Lower lobe of right lung (tissue), 2 donors: ENCODE measurements around the gene ATP11B. TPM values are rescaled to one million over a fixed set of nuclear protein-coding genes. Genes with fewer than 3 reads are reported as not detected.

ENCODE experiments used
- ATAC-seq, 2 donors: fragments of 200-7000 bp; cut with Tn5 transposase; one replicate each; pipeline ENCODE4 v1.9.1; 2020 to 2022; ENCODE audit warnings: mild to moderate bottlenecking in 2 of 2, moderate library complexity in 2 of 2
- DNase-seq: peaks from one replicate; pipeline ENCODE4 v3.0.0-alpha.2; 2020
- H3K27ac ChIP-seq: fragments of 200-600 bp; one replicate; pipeline ENCODE4 v1.8.0; 2022
- H3K27me3 ChIP-seq: fragments of 200-600 bp; one replicate; pipeline ENCODE4 v1.8.0; 2022; ENCODE audit warnings: low read depth
- H3K36me3 ChIP-seq: fragments of 200-600 bp; one replicate; pipeline ENCODE4 v1.8.0; 2022; ENCODE audit warnings: mild to moderate bottlenecking
- H3K4me1 ChIP-seq: fragments of 200-600 bp; one replicate; pipeline ENCODE4 v1.8.0; 2022
- H3K4me3 ChIP-seq: fragments of 200-600 bp; one replicate; pipeline ENCODE4 v1.8.0; 2022; ENCODE audit warnings: mild to moderate bottlenecking
- H3K9me3 ChIP-seq: fragments of 200-600 bp; one replicate; pipeline ENCODE4 v1.8.0; 2022
- intact Hi-C: fragments of 100-400 bp; cut with DNase I; formaldehyde crosslinking; loops from one replicate; pipeline ENCODE4 v1.11.0; 2022
- total RNA-seq: library from RNA; stranded (reverse); fragmentation: NEBNext Ultra II Directional; extraction: Animal tissue kit (Norgen Biotek cat#: 25700); gene quantifications from one replicate; pipeline ENCODE4 v1.2.1, GENCODE V29; 2021
- TF ChIP-seq, protein P1 (sequence below): fragments of 200-600 bp; IDR thresholded peaks from one replicate; pipeline ENCODE4 v1.8.0; 2022; ENCODE audit warnings: antibody characterized with exemption, mild to moderate bottlenecking
- donor health status: DM: no; HTN: yes; CAD: no; lungs with severe emphysema.

The ATP11B gene
- total RNA-seq, 1 donor from 2014 or later, result 69.1 TPM

- H3K4me1 ChIP-seq, result no peaks in the 10 kb centered on the region
- ATAC-seq (no peak), DNase-seq (no peak)
- intact Hi-C loops, result no loop called here
- H3K4me3 ChIP-seq, result no peak overlapping the region
- H3K27ac ChIP-seq, result no peak overlapping the region
- TF ChIP-seq, protein P1, sequence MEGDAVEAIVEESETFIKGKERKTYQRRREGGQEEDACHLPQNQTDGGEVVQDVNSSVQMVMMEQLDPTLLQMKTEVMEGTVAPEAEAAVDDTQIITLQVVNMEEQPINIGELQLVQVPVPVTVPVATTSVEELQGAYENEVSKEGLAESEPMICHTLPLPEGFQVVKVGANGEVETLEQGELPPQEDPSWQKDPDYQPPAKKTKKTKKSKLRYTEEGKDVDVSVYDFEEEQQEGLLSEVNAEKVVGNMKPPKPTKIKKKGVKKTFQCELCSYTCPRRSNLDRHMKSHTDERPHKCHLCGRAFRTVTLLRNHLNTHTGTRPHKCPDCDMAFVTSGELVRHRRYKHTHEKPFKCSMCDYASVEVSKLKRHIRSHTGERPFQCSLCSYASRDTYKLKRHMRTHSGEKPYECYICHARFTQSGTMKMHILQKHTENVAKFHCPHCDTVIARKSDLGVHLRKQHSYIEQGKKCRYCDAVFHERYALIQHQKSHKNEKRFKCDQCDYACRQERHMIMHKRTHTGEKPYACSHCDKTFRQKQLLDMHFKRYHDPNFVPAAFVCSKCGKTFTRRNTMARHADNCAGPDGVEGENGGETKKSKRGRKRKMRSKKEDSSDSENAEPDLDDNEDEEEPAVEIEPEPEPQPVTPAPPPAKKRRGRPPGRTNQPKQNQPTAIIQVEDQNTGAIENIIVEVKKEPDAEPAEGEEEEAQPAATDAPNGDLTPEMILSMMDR, result no peak
- H3K36me3 ChIP-seq, result peaks cover 75% of the 10 kb centered on the region
- H3K27me3 ChIP-seq, result no peaks in the 10 kb centered on the region
- no peaks in the 10 kb centered on the region for H3K9me3 ChIP-seq
Measured at GRCh38 chr3:182904164-182904563, 110.9 kb downstream of the ATP11B start.

DNA sequence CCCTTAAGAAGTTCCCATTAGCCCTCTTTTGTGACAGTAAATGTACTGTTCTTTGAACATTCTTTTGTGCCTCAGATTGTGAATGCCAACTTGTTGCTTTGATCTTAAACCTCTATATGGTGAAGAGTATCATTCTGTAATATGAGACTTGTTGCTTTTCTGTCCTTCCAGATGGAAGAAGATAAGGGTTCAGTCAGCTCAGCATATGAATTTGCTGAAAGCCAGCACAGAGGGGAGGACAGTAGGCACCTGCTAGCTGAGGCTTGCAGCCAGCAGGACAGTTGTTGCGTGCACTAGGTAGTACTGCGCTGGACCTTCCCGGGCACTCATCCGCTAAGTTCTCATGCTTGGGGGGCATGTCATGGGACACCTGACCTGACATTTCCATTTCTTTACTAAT is 112.3 kb downstream of the ATP11B start:
- no peaks in the 10 kb centered on the region for H3K4me1 ChIP-seq
- ATAC-seq, result no peak
- no peak for DNase-seq
- TF ChIP-seq, protein P1, result no peak
- intact Hi-C loops, result no loop called here
- H3K9me3 ChIP-seq, result no peaks in the 10 kb centered on the region
- H3K4me3 ChIP-seq, result no peak overlapping the region
- H3K27me3 ChIP-seq, result no peaks in the 10 kb centered on the region
- no peak overlapping the region for H3K27ac ChIP-seq
- peaks cover 61% of the 10 kb centered on the region for H3K36me3 ChIP-seq

GRCh38 chr3:182906036-182906435 is 112.7 kb downstream of the ATP11B start:
- Histone ChIP-seq H3K9me3 (no peaks in the 10 kb centered on the region), H3K36me3 (peaks cover 60% of the 10 kb centered on the region), H3K27ac (no peak overlapping the region), H3K4me3 (no peak overlapping the region), H3K4me1 (no peaks in the 10 kb centered on the region), H3K27me3 (no peaks in the 10 kb centered on the region)
- intact Hi-C loops, result no loop called here
- no peak for ATAC-seq
- TF ChIP-seq, protein P1, result no peak
- DNase-seq, result no peak

GRCh38 chr3:182908471-182908870 is 115.2 kb downstream of the ATP11B start:
- TF ChIP-seq, protein P1, result no peak
- DNase-seq (no peak), ATAC-seq (no peak)
- Histone ChIP-seq H3K4me1 (no peaks in the 10 kb centered on the region), H3K27me3 (no peaks in the 10 kb centered on the region), H3K4me3 (no peak overlapping the region), H3K9me3 (no peaks in the 10 kb centered on the region), H3K27ac (no peak overlapping the region), H3K36me3 (peaks cover 52% of the 10 kb centered on the region)
- intact Hi-C loops, result no loop called here

- intact Hi-C loops, result no loop called here
- no peaks in the 10 kb centered on the region for H3K27me3 ChIP-seq
- no peaks in the 10 kb centered on the region for H3K9me3 ChIP-seq
- H3K27ac ChIP-seq, result no peak overlapping the region
- DNase-seq, result no peak
- no peaks in the 10 kb centered on the region for H3K4me1 ChIP-seq
- ATAC-seq, result no peak
- H3K36me3 ChIP-seq, result peaks cover 55% of the 10 kb centered on the region
- TF ChIP-seq, protein P1, result peak; percentile 37
- H3K4me3 ChIP-seq, result no peak overlapping the region
Measured at GRCh38 chr3:182909318-182910040, 116.2 kb downstream of the ATP11B start.
